GM18520 (cell line): ENCODE results near the gene CLIP4.
"Not testable (repeated sequence)": the region's sequence is repeated elsewhere in the genome, so short reads cannot be mapped to it uniquely, and the experiment has no call there.

Experiments
- ATAC-seq: cut with Tn5 transposase; IDR thresholded peaks from one replicate; pipeline ENCODE4 v1.9.1; 2021; ENCODE audit not compliant: unreplicated experiment

CLIP4 gene

GRCh38 chr2:29100564-29100963 is 14.7 kb upstream of the CLIP4 start:
- no peak for ATAC-seq

GRCh38 chr2:29104688-29105087 is 10.5 kb upstream of the CLIP4 start:
- no peak for ATAC-seq

- no peak for ATAC-seq
Measured at GRCh38 chr2:29105375-29105774, 9.8 kb upstream of the CLIP4 start.

GRCh38 chr2:29106256-29106655 is 9.0 kb upstream of the CLIP4 start:
- ATAC-seq = no peak

- no peak for ATAC-seq
Measured at GRCh38 chr2:29106980-29107388, 8.2 kb upstream of the CLIP4 start.

- ATAC-seq = not testable (repeated sequence)
Measured at GRCh38 chr2:29107547-29107946, 7.7 kb upstream of the CLIP4 start.

GRCh38 chr2:29108225-29108624 is 7.0 kb upstream of the CLIP4 start:
- ATAC-seq = no peak

- ATAC-seq = no peak
Measured at GRCh38 chr2:29109246-29109645, 6.0 kb upstream of the CLIP4 start.

GRCh38 chr2:29110916-29111535 is 4.2 kb upstream of the CLIP4 start:
- ATAC-seq = no peak

GRCh38 chr2:29112379-29112778 is 2.8 kb upstream of the CLIP4 start:
- no peak for ATAC-seq

GRCh38 chr2:29113027-29113686 is 2.1 kb upstream of the CLIP4 start:
- ATAC-seq = no peak

- ATAC-seq = no peak
Measured at GRCh38 chr2:29113891-29114321, 1.3 kb upstream of the CLIP4 start.

- ATAC-seq = no peak
Measured at GRCh38 chr2:29114586-29114945, 649 bp upstream of the CLIP4 start.

GRCh38 chr2:29115797-29116781 is 874 bp downstream of the CLIP4 start:
- ATAC-seq = peak; percentile 10

GRCh38 chr2:29117636-29118303 is 2.6 kb downstream of the CLIP4 start:
- no peak for ATAC-seq

- ATAC-seq = no peak
Measured at GRCh38 chr2:29119211-29119610, 4.0 kb downstream of the CLIP4 start.

GRCh38 chr2:29120846-29121245 is 5.6 kb downstream of the CLIP4 start:
- no peak for ATAC-seq

- no peak for ATAC-seq
Measured at GRCh38 chr2:29123617-29124349, 8.6 kb downstream of the CLIP4 start.

- no peak for ATAC-seq
Measured at GRCh38 chr2:29124504-29124903, 9.3 kb downstream of the CLIP4 start.

- no peak for ATAC-seq
Measured at GRCh38 chr2:29129586-29130281, 14.5 kb downstream of the CLIP4 start.
